Stimulated activated CD8-positive, alpha-beta memory T cell treated with anti-CD3 and anti-CD28 coated beads, Interleukin-4, amount 100 ng/mL, for 1 hour (primary cell): ENCODE data around the gene ZNF648.
"Not testable (repeated sequence)": the region's sequence is repeated elsewhere in the genome, so short reads cannot be mapped to it uniquely, and the experiment has no call there.

Experiments used
- DNase-seq, 2 donors: peaks; one replicate each; pipeline ENCODE4 v3.0.0-alpha.2; 2020; ENCODE audit warnings: low read depth in 2 of 2, low spot score in 1 of 2

Gene ZNF648

GRCh38 chr1:182061594-182061993, at the start of gene ZNF648:
ZNF648 (minus strand) TSS chr1:182061712; CDS start chr1:182058010, 3,702 bp downstream.
- DNase-seq, result no peak

- no peak for DNase-seq
These were observed 49.1 kb upstream of the ZNF648 start for GRCh38 chr1:182110635-182111034.

- DNase-seq, result no peak
These were observed 48.3 kb upstream of the ZNF648 start for GRCh38 chr1:182109771-182110170.

- DNase-seq, result no peak
These were observed 45.7 kb upstream of the ZNF648 start for GRCh38 chr1:182107209-182107608.

GRCh38 chr1:182102043-182102416, 40.5 kb upstream of the ZNF648 start:
- no peak for DNase-seq

GRCh38 chr1:182101415-182102042, 40.0 kb upstream of the ZNF648 start:
- DNase-seq, result no peak

- no peak for DNase-seq
These were observed 36.8 kb upstream of the ZNF648 start for GRCh38 chr1:182098301-182098700.

GRCh38 chr1:182095946-182096345, 34.4 kb upstream of the ZNF648 start:
- no peak for DNase-seq

GRCh38 chr1:182094514-182095005, 33.0 kb upstream of the ZNF648 start:
- DNase-seq, result not testable (repeated sequence)

GRCh38 chr1:182093781-182094180, 32.3 kb upstream of the ZNF648 start:
- no peak for DNase-seq

- no peak for DNase-seq
These were observed 30.8 kb upstream of the ZNF648 start for GRCh38 chr1:182092336-182092735.

GRCh38 chr1:182091083-182091482, 29.6 kb upstream of the ZNF648 start:
- DNase-seq, result no peak

GRCh38 chr1:182087719-182088350, 26.3 kb upstream of the ZNF648 start:
- no peak for DNase-seq

- no peak for DNase-seq
These were observed 25.8 kb upstream of the ZNF648 start for GRCh38 chr1:182087304-182087703.

- DNase-seq, result no peak
These were observed 25.1 kb upstream of the ZNF648 start for GRCh38 chr1:182086620-182087019.

GRCh38 chr1:182086136-182086535, 24.6 kb upstream of the ZNF648 start:
- DNase-seq, result no peak

GRCh38 chr1:182085726-182086125, 24.2 kb upstream of the ZNF648 start:
- no peak for DNase-seq

GRCh38 chr1:182084487-182085316, 23.2 kb upstream of the ZNF648 start:
- DNase-seq, result peak; percentile 19 to 55

GRCh38 chr1:182083851-182084486, 22.5 kb upstream of the ZNF648 start:
- no peak for DNase-seq

- DNase-seq, result no peak
These were observed 19.6 kb upstream of the ZNF648 start for GRCh38 chr1:182080955-182081582.

- no peak for DNase-seq
These were observed 18.5 kb upstream of the ZNF648 start for GRCh38 chr1:182080040-182080439.
